CD4-positive, alpha-beta T cell treated with Interleukin-10 for 1 hour (primary cell): ENCODE data around the gene PTH.
A peak's percentile ranks its signal among the peaks of the same experiment; 100 is the strongest.

Experiments used
- DNase-seq: peaks from one replicate; pipeline ENCODE4 v3.0.0-alpha.2; 2020

Gene PTH

DNA sequence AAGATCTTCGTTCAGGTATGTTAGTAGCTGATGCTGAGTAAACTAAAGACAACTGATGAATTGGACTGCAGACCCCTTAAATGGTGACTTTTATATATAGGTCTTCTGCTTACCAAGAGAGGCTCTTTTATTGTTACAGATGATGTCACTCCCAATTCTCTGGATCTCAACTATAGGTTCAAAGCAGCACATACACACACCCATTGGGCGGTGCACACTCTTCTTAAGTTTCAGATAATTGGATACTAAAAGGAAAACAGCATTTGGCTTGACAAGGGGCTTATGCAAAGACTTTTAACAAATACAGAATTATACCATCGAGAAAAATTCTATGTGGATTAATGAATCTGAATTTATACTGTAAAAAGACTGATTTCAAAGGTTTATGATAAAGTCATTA lies at the start of gene PTH:
Gene PTH, minus strand, starts transcription at position 69 of the 400 bp plus-strand sequence. CDS start 3,142 bp downstream, outside the sequence.
- DNase-seq: no peak

DNA sequence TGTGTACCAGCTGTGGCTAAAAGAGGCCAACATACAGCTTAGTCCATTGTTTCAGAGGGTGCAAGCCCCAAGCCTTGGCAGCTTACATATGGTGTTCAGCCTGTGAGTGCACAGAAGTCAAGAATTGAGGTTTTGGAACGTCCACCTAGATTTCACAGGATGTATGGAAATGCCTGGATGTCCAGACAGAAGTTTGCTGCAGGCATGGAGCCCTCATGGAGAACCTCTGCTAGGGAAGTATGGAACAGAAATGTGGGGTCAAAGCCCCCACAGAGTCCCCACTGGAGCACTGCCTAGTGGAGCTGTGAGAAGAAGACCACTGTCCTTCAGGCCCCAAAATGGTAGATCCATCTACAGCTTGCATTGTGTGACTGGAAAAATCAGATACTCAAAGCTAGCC lies 42.2 kb upstream of the PTH start:
- DNase-seq: no peak

DNA sequence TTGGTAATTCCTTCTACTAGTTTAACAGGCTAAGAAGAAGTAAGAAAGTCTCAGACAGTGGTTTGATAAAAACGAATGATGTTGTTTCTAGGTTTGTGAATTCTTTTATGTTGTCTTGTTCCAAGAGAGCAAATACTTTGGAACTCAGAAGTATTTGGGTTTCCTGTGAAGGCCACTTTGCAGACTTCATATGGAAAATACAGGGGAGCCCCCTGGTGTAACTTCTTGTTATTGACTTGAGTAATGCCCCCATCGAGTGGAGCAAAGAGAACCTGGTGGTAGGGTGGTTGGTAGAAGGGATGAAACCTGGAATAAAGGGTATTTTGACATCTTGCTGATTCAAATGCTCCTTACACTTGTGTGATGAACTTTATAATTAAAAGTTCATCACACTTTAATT lies 40.0 kb upstream of the PTH start:
- peak; percentile 2 for DNase-seq

DNA sequence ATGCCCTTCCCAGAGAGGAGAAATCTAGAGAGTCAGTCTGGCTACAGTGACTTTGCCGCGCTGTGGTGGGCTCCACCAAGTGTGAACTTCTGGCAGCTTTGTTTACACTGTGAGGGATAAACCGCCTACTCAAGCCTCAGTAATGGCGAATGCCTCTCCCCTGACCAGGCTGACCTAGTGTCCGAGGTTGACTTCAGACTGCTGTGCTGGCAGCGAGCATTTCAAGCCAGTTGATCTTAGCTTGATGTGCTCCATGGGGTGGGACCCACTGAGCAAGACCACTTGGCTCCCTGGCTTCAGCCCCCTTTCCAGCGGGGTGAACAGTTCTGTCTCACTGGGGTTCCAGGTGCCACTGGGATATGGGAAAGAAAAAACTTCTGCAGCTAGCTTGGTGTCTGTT lies 38.6 kb upstream of the PTH start:
- DNase-seq: no peak

DNA sequence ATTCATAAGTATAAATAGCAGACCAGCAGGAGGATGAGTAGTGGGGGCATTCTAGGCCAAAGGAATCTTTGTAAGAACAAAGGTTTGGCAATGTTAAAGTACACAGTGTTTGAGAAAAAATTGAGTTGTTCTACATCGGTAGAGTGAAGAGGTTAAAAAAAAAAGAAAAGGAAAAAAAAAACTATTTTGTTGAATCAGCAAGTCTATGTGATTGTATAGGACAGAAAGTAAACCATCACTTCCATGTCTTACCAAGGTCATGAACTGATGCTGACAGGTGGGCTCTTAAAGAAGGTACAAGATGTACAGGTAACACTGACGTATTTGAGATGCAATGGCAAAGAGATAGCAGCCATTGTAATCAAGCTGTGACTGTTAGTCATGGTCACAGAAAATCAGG lies 29.5 kb upstream of the PTH start:
- DNase-seq: no peak

DNA sequence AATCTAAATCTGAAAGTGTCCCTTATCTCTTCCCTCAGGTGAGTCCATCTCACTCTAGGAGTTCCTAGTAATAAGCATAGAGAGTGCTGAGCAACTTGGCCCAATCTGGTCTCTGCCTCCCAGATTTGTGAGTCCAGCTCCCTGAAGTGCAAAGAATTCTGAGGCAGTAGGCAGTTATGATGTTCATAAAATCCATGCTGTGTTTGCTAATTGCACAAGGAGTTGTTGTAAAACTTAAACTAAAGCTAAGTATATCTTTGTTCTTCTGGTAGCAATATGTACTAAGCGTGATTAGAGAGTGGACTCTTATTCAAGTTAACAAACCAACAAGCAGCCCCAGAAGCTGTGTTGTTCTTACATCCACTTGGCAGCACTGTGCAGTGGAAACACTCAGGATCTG lies 7.6 kb upstream of the PTH start:
- no peak for DNase-seq

DNA sequence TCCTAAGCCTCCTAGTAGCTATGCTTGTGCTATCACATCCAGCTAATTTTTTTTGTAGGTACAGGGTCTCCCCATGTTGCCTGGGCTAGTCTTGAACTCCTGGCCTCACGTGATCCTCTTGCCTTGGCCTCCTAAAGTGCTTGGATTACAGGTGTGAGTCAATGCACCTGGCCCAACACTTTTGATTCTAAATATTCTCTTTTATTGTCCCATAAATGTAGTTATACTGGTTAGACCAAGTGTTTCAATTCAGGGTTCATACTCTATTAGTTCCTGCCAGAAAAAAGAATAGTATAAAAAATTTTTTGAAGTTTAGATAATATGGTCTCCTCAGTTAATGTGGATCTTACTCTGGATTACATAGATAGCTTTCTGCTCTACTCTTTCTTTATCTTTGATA lies 6.7 kb upstream of the PTH start:
- no peak for DNase-seq

DNA sequence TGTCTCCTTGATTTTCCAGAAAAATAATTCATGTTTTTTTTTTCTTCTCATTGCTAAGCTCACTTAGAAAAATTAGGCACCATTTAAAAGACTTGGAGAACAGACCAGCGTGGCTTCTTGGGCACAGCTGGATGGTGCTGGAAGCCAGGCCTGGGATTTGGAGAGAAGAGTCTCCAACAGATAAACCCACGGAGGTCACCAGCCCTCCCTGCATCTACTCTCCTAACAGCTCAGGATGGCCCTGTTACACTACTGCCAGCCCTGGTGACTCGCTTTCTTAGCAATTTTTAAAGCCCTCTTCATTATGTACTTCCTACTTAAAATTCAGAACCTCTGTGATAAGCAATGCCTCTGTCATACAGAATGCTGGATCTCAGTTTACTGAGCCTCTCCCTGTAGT lies 1.7 kb downstream of the PTH start:
- DNase-seq: no peak

DNA sequence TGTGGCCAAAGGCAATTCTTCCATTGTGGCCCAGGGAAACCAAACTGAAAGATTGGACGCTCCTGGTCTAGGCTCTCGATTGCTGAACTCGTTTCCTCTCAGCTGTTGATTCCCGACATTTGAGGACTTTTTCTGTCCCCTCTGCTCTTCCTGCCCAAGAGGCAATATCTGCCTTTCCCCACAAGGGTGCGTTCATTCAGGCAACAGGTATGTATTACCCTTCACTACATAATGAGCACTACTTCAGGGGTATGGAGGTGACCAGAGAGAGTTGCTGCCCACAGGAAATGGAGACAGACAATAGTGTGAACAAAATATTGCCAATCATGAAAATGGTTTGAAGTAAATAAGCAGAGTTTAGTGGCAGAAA lies 8.2 kb downstream of the PTH start:
- DNase-seq: peak; percentile 53

DNA sequence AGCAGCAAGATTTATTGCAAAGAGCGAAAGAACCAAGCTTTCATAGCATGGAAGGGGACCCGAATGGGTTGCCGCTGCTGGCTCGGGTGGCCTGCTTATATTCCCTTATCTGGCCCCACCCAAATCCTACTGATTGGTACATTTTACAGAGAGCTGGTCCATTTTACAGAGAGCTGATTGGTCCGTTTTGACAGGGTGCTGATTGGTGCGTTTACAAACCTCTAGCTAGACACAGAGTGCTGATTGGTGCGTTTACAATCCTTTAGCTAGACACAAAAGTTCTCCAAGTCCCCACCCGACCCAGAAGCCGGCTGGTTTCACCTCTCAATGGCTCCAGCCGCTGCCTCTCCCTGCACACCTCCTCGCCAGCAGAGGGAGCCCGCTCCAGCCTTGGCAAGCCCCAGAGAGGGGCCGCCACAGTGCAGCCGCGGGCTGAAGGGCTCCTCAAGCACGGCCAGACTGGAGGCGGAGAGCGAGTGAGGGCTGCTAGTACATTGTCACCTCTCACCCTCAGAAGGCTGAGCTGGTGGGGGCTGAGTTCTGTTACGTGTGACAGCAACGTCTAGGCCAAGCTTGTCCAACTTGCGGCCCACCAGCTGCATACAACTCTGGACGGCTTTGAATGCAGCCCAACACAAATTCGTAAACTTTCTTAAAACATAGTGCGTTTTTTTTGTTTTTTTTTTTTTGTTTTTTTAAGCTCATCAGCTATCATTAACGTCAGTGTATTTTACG lies 8.7 kb downstream of the PTH start:
- peak; percentile 77 for DNase-seq

DNA sequence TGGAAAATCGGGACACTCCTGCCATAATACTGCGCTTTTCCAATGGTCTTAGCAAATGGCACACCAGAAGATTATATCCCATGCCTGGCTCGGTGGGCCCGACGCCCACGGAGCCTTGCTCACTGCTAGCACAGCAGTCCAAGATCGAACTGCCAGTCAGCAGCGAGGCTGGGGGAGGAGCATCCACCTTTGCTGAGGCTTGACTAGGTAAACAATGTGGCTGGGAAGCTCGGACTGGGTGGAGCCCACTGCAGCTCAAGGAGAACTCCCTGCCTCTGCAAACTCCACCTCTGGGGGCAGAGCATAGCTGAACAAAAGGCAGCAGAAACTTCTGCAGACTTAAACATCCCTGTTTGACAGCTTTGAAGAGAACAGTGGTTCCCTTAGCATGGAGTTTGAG lies 15.6 kb downstream of the PTH start:
- no peak for DNase-seq

DNA sequence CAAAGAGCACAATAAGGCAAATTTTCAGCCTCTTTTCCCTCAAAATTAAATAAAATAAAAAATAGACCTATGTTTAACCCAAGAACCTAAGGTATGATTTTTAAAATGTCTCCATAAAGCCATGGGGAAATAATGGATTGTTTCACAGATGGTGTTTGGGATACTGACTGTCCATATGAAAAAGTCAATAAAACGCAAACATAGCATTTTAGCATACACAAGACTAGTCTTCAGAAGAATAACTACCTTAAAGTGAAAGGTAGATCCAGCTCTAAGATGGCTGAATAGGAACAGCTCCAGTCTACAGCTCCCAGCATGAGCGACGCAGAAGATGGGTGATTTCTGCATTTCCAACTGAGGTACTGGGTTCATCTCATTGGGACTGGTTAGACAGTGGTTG lies 16.1 kb downstream of the PTH start:
- no peak for DNase-seq

DNA sequence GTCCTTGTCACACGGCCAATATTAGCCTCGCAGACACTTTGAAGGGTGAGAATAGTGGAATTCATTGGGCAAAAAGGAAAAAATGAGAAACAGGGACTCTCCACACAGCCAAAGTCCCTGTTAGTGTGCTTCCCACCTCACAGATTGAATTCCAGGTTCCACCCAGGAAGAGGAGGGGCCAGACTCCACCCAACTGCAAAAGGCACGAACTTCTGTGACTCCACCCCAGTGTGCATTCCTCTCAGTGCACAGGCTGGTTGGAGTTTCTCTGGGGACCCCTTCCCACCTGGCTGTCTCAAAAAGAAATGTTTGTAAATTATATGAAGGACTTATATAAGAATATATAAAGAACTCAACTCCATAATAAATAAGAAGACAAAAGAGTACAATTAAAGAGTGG lies 20.7 kb downstream of the PTH start:
- DNase-seq: no peak

DNA sequence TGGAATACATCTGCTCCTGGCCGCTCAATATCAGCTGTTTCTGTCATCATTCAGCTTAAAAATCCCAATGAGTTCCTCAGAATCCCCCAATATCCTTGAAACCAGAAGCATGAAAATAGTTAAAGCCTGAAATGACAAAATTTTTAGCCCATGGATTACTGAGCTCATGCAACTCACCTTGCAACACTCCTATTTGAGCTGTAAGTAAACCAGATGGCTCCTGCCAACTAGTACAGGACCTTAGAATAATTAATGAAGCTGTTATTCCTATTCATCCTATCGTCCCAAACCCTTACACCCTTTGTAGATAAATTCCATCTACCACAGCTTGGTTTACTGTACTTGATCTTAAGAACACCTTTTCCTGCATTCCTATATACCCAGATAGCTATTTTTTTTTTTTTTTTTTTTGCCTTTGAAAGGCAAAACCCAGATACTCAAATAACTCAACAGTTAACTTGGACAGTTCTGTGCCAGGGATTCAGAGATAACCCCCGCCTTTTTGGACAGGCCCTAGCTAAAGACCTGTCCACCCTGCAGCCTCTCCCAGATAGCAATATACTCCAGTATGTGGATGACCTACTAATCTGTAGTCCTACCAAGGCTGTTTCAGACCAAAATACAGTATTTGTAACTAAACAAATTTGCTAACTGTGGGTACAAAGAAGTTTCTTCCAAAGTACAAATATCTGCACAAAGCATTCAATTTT lies 22.6 kb downstream of the PTH start:
- no peak for DNase-seq

DNA sequence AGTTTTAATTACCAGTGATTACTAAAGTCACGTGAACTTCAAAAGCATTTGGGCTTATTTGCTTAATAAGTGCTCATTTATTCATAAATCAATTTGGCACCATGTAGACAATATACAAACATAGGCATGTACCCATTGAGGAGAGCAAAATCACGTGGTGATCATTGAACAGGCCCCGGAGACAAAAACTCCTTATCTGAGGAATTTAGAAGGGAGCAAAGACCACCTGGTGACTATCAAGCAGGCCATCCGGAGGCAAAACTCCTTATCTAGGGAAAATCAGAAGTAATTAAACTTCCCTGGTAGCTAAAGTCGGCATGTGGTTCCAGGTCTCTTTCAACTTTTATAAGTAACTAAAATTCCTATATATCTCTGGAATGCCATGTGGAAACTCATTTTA lies 27.0 kb downstream of the PTH start:
- no peak for DNase-seq

DNA sequence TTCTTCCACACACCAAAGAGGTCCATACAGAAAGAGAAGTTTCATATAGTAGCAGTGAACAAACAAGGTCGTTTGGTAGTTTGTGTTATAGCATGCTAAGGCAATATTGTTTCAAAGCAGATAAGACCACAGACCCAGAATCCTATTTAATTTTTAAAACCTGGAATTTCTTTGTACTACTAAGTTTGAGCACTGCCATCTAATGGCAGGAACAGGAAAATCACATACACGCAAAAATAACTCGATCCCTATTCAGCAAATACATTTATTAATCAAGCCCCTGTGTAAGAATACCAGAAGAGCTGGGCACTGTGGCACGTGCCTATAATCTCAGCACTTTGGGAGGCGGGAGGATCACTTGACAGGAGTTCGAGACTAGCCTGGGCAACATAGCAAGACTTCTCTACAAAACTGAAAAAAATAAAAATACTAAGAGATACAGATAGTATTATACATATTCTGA lies 29.9 kb downstream of the PTH start:
- DNase-seq: peak; percentile 41

DNA sequence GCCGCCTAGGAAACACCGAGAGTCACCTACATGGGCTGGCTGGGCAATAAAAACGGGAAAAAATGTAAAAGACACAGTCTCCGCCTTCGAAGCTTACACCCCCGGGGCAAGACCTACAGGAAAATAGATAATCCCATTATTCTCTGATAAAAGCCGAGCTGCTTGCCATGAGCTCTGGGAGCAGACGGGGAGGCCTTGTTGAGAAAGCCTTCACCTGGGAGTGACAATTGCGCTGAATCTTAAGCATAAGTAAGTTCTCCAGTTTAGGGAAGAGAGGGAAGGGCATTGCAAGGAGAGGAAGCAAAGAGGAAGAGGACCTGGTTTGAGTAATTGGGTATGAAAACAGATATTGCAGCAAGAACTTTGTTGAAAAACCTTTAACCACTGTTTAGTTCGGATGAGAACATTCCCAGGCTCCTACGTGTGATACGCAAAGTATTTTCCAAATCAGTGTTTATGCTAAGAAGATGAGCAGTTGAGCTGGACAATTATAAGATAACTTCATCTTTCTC lies 32.0 kb downstream of the PTH start:
- no peak for DNase-seq

DNA sequence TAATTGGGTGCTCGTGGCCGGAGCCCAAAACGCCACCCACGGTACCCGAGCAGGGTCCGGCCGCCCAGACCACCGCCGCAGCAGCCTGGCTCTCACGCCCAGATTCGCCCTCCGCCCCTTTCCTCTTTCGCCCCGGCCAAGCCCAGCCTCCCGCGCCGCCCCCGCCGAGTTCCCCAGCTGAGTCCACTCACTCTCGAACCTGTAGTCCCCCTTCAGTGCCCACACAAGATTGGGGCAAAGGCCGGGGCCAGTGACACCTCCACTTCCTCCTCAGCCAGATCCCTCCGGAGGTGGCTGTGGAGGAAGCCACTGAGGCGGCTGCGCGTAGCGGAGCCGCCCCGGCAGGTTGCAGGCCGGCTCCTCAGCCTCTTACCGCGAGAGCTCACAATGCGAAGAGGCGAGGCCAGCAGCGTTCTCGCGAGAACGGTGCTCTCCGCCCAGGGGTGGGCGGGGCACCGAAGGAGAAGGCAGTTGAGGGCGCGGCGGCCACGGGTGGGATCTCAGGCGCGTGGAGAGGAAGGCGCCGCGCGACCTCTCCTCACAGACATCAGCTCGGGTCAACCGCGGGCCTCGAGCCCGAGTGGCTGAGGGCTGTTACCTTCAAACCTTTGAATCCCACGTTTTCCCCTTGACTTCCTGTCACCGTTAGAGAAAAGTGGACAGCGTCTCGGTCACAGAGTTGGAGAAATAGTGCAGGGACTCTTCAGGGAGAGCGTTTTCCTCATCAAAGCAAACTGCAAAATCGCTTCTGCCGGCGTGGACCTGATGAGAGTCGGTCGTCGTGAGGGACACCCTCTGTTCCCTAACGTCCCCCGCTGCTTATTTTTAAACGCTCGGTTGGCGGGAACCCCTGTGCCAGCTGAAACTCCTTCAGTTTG lies 32.7 kb downstream of the PTH start, which contains the start of gene BTBD10:
Gene BTBD10, minus strand, starts transcription at position 322 of the 878 bp plus-strand sequence. CDS start 18,098 bp downstream, outside the sequence.
- DNase-seq: peak; percentile 96

DNA sequence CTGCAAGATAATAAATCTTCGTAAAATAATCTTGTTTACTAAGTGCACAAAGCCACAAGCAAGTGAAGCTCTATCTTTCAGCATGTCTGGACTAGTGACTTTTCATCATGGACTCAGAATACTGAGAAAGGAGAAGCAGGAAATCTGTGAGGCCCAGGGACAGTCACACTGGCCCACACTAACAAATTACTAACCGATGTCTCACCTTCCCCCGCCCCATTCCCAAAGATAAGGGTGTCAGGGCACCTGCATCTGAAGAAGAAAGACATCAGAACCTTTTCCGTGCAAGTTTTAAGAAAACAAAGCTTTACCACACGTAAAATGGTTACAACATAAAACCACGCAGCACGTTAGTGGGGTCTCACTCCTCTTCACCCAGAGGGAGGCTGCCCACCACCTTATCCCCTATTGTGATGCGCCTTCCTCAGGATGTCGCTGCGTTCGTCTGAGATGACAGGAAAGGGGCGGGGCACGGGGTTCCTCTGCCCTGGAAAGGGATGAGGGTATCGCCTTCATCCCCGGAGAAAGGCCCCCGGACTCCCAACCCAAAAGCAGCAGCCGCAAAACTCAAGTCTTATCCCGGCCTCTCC lies 33.4 kb downstream of the PTH start:
- peak; percentile 55 for DNase-seq

DNA sequence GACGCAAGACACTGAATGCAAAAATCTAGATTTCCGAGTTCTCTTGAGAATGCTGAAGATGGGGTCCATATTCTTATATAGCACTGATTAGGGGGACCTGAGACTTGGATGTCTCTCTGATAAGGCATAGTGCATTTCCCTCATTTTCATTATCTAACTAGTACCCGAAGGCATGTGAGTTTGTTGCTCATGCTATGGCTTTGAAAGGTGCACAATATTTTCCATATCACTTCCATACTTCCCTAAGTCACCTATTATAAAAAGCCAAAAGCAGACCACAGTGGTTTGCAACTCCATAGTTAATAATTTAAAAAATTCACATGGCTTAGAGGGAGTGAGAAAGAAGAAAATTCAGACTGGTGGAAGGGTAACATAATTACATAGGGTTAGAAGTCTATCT lies 34.5 kb downstream of the PTH start:
- DNase-seq: no peak

DNA sequence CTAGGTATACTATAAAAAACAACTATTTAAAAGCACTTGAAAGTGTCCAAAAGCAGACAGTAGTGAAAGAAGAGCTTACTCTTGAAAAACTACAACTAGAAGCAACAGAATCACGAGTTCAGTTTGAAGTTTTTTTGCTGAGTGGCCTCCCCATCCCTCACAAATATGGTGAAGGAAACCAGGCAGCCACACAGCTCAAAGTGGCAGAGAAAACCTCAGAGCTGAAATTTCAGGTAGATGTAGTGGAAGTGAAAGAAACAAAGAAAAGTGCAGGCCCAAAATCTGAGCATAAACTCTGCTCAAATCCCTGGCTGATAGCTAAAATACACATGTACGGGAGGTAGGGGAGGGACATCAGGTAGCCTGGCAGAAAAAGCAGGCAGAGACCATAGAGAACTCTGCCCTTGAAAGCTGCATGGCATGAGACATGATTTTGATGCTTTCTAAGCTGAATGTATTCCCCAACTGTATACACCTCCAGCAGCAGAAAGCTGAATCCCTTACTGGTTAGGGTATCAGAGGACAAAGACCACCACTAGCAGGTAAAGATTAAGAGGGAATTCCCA lies 44.9 kb downstream of the PTH start:
- DNase-seq: no peak

DNA sequence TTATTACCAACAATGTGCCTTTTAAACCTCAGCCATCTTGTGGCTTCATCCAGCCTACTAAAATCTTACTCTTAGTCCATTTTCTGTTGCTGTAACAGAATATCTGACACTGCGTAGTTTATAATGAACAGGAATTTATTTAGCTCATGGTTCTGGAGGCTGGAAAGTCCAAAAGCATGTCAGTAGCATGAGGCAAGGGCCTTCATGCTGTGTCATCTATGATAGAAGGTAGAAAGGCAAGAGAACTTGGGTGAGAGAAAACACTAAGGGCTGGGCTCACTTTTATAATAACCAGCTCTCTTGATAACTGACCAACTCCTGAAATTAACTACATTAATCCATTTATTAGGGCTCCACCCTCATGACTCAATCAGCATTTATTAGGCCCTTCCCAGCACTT lies 46.3 kb downstream of the PTH start:
- DNase-seq: no peak

DNA sequence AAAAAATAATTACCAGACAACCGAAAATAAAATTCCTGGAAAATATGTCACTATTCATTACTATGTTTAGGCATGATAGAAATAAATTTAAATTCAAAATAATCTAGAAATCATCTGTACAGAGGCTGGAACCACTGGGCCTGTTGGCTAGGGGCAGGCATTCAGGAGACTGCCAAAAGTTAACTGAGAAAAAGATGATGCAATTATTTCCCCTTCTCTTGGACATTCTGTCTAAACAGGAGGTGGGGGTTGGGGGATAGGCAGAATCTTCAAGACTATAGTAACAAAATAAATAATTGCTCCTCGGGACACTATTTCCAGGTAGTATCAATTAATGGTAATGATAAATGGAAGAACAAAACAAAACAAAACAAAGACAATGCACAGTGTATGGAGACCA lies 46.9 kb downstream of the PTH start:
- DNase-seq: no peak
